Esophagus muscularis mucosa (tissue), 3 donors: ENCODE data around the gene INHBC.

Experiments used
- CTCF ChIP-seq, 3 experiments: fragments of 200-600 bp in 2 of 3; fragments of 450-650 bp in 1 of 3; sonication (generic) in 2 of 3; IDR thresholded peaks; one replicate each; pipeline ENCODE4 v1.5.1; 2017 to 2019; ENCODE audit warnings: antibody characterized with exemption in 3 of 3, mild to moderate bottlenecking in 2 of 3, moderate library complexity in 1 of 3
- POLR2A ChIP-seq: fragments of 450-650 bp; IDR thresholded peaks from one replicate; pipeline ENCODE4 v1.6.1; 2017; ENCODE audit warnings: antibody characterized with exemption, moderate library complexity, mild to moderate bottlenecking, low read depth
- POLR2AphosphoS5 ChIP-seq, 2 donors: sonication (generic); formaldehyde crosslinking; IDR thresholded peaks; one replicate each; pipeline ENCODE4 v1.6.1; 2017; ENCODE audit warnings: antibody characterized with exemption in 2 of 2

GRCh38 chr12:57481671-57482070, 47.1 kb downstream of the INHBC start:
- TF ChIP-seq CTCF (IDR thresholded peaks at IDR 0.05) (no peak), POLR2A (no peak), POLR2AphosphoS5 (IDR thresholded peaks at IDR 0.05) (no peak)
